ENCODE results near the gene PERM1. TPM values are rescaled to one million over a fixed set of nuclear protein-coding genes. Genes with fewer than 3 reads are reported as not detected.

Gene PERM1
- total RNA-seq, 1 donor from 2014 or later, result not detected

DNA sequence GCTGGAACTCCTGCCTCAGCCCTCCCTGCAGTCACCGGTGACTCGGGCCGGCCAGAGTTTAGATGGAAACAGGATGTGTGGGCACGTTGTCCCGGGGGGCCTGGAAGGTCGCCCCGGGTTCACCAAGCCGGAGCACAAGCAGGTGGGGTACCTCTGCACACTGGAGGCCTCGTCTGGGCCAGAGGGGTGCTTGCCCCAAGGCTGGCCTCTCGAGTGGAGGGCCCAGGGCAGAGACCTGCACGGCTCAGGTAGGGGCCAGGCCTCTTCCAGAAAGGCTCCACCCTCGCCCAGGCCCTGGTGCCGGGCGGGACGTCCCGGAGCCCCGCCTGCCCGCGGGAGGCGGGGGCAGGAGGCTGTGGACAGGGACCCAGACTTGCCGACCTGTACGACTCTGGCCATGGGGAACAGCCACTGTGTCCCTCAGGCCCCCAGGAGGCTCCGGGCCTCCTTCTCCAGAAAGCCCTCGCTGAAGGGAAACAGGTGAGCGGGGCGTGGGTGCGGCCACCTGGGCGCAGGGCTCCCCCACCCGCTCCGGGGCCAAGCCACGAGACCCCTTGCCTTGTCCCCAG lies 15.7 kb downstream of the PERM1 start, which contains the start of gene PLEKHN1:
Gene PLEKHN1, plus strand, starts transcription at position 348 of the 569 bp plus-strand sequence. Its CDS starts 50 bp downstream, at position 398.
- no peaks in the 10 kb centered on the region for H3K27me3 ChIP-seq (ENCODE audit: control insufficient read depth, insufficient read depth, low read length)
- FAIRE-seq (no peak), DNase-seq (ENCODE audit: low read depth) (peak; percentile 64)
- H3K36me3 ChIP-seq (ENCODE audit: control insufficient read depth, insufficient read depth, low read length), result peaks cover 13% of the 10 kb centered on the region
- TF ChIP-seq, protein P1, sequence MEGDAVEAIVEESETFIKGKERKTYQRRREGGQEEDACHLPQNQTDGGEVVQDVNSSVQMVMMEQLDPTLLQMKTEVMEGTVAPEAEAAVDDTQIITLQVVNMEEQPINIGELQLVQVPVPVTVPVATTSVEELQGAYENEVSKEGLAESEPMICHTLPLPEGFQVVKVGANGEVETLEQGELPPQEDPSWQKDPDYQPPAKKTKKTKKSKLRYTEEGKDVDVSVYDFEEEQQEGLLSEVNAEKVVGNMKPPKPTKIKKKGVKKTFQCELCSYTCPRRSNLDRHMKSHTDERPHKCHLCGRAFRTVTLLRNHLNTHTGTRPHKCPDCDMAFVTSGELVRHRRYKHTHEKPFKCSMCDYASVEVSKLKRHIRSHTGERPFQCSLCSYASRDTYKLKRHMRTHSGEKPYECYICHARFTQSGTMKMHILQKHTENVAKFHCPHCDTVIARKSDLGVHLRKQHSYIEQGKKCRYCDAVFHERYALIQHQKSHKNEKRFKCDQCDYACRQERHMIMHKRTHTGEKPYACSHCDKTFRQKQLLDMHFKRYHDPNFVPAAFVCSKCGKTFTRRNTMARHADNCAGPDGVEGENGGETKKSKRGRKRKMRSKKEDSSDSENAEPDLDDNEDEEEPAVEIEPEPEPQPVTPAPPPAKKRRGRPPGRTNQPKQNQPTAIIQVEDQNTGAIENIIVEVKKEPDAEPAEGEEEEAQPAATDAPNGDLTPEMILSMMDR (IDR thresholded peaks at IDR 0.05; ENCODE audit: insufficient read depth, low read length, severe bottlenecking), result no peak
- H3K4me3 ChIP-seq (ENCODE audit: low read depth, low read length), result peak within 1 kb of the TSS; percentile 99

DNA sequence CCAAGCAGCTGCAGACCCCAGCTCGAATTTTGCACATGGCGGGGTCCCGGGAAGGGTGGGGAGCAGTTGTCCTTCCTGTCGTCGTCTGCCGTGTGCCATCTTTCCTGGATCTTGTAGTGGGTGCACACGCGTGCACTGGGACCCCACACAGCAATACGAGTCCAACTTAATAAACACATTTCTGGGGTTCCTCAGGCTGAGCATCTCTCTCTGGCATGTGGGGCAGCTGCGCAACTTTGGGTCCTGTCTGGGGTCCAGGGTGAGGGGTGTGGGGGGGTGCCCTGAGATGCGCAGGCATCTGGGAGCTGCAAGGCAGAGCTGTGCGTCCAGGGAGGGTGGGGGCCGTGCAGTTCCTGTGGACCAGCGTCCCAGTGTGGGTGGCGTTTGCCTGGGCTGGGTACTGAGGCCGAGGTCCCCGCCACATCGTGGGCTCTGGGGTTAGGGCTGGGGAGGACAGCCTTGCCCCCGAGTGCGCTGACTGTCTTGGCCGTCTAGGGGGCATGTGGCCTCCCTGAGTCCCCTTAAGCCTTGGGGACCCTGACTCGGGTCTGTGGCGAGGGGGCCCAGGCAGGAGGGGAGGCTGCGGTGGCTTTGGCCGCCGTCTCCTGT lies 16.3 kb downstream of the PERM1 start:
- Histone ChIP-seq H3K27me3 (ENCODE audit: control insufficient read depth, insufficient read depth, low read length) (no peaks in the 10 kb centered on the region), H3K4me3 (ENCODE audit: low read depth, low read length) (peak overlapping the region; percentile 99), H3K36me3 (ENCODE audit: control insufficient read depth, insufficient read depth, low read length) (peaks cover 12% of the 10 kb centered on the region)
- DNase-seq (ENCODE audit: low read depth), result no peak
- TF ChIP-seq, protein P1 (IDR thresholded peaks at IDR 0.05; ENCODE audit: insufficient read depth, low read length, severe bottlenecking), result no peak
- FAIRE-seq, result no peak

GRCh38 chr1:964691-965525 lies 17.0 kb downstream of the PERM1 start:
- TF ChIP-seq, protein P1 (IDR thresholded peaks at IDR 0.05; ENCODE audit: insufficient read depth, low read length, severe bottlenecking), result no peak
- FAIRE-seq (no peak), DNase-seq (ENCODE audit: low read depth) (no peak)
- H3K27me3 ChIP-seq (ENCODE audit: control insufficient read depth, insufficient read depth, low read length), result no peaks in the 10 kb centered on the region
- peaks cover 10% of the 10 kb centered on the region for H3K36me3 ChIP-seq (ENCODE audit: control insufficient read depth, insufficient read depth, low read length)
- H3K4me3 ChIP-seq (ENCODE audit: low read depth, low read length), result no peak overlapping the region

DNA sequence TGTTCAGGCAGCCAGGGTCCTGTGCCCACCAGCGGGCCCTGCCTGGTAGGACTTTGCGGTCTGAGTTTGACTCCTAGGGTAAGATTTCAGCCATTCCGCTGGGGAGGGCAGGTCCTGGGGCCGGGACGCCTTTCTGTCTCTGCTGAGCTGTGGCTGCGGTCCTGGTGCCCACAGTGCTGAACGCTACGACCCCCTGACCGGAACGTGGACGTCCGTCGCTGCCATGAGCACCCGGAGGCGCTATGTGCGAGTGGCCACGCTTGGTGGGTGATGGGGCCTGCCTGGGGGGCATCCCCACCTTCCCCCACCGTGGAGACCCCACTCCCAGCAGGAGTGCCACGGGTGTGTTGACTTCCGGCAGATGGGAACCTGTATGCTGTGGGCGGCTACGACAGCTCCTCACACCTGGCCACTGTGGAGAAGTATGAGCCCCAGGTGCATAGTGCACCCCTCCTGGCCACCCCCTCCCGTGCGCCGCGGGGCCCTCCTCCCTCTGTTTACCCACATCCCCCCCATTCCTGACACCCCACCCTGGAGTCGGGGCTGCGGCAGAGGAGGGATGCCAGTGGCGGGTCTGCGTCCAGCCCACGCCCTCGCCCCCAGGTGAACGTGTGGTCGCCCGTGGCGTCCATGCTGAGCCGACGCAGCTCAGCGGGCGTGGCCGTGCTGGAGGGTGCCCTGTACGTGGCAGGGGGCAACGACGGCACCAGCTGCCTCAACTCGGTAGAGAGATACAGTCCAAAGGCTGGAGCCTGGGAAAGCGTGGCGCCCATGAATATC lies 18.0 kb downstream of the PERM1 start:
- no peak for FAIRE-seq

DNA sequence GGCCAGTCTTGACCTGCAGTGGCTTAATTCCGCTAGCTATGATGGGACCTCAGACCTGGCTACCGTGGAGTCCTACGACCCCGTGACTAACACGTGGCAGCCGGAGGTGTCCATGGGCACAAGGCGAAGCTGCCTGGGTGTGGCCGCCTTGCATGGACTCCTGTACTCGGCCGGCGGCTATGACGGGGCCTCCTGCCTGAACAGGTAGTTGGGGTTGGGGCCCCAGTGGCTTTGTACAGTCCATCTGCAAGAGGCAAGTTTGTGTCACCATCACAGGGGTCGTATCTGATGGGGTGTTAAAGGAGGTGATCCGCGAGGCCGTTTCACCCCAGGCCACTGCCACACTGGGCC lies 18.6 kb downstream of the PERM1 start:
- Histone ChIP-seq H3K4me3 (ENCODE audit: low read depth, low read length) (no peak overlapping the region), H3K27me3 (ENCODE audit: control insufficient read depth, insufficient read depth, low read length) (no peaks in the 10 kb centered on the region), H3K36me3 (ENCODE audit: control insufficient read depth, insufficient read depth, low read length) (peaks cover 10% of the 10 kb centered on the region)
- FAIRE-seq, result no peak
- TF ChIP-seq, protein P1 (IDR thresholded peaks at IDR 0.05; ENCODE audit: insufficient read depth, low read length, severe bottlenecking), result no peak
- no peak for DNase-seq (ENCODE audit: low read depth)

More for the DNA sequence above, 18.0 kb downstream of the PERM1 start:
- H3K27me3 ChIP-seq (ENCODE audit: control insufficient read depth, insufficient read depth, low read length), result no peaks in the 10 kb centered on the region
- TF ChIP-seq, protein P1 (IDR thresholded peaks at IDR 0.05; ENCODE audit: insufficient read depth, low read length, severe bottlenecking), result no peak
- H3K36me3 ChIP-seq (ENCODE audit: control insufficient read depth, insufficient read depth, low read length), result peaks cover 10% of the 10 kb centered on the region
- no peak overlapping the region for H3K4me3 ChIP-seq (ENCODE audit: low read depth, low read length)
- DNase-seq (ENCODE audit: low read depth), result no peak

Measured in bronchial epithelial cell (primary cell).